ENCODE results near the gene FAM216B.
"Not testable (repeated sequence)": the region's sequence is repeated elsewhere in the genome, so short reads cannot be mapped to it uniquely, and the experiment has no call there.

The FAM216B gene

GRCh38 chr13:42757678-42758420 lies 23.5 kb upstream of the FAM216B start:
- TF ChIP-seq, protein P1, sequence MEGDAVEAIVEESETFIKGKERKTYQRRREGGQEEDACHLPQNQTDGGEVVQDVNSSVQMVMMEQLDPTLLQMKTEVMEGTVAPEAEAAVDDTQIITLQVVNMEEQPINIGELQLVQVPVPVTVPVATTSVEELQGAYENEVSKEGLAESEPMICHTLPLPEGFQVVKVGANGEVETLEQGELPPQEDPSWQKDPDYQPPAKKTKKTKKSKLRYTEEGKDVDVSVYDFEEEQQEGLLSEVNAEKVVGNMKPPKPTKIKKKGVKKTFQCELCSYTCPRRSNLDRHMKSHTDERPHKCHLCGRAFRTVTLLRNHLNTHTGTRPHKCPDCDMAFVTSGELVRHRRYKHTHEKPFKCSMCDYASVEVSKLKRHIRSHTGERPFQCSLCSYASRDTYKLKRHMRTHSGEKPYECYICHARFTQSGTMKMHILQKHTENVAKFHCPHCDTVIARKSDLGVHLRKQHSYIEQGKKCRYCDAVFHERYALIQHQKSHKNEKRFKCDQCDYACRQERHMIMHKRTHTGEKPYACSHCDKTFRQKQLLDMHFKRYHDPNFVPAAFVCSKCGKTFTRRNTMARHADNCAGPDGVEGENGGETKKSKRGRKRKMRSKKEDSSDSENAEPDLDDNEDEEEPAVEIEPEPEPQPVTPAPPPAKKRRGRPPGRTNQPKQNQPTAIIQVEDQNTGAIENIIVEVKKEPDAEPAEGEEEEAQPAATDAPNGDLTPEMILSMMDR (IDR thresholded peaks at IDR 0.05; ENCODE audit: borderline replicate concordance, insufficient read depth, low read depth, low read length) = no peak
- no peak overlapping the region for H3K4me3 ChIP-seq (ENCODE audit: low read depth, low read length)

DNA sequence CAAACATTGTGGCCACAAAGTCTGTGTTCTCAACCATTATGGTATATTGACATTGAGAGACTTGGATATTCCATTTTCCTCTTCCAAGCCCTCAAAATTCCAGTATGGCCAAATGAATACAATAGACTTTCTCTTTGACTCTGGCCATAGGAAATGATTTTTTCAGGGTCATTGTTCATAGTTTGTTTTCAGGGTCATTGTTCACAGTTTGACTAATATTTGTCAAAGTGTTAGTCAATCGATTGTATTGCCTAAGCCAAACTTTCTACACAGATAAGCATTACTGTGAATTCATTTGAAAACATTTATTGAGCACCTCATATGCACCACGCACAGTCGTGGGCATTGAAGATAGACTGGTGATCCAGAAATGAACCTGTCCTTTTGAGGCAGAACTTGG lies 22.9 kb upstream of the FAM216B start:
- H3K4me3 ChIP-seq (ENCODE audit: low read depth, low read length) = no peak overlapping the region
- TF ChIP-seq, protein P1 (IDR thresholded peaks at IDR 0.05; ENCODE audit: borderline replicate concordance, insufficient read depth, low read depth, low read length) = no peak

DNA sequence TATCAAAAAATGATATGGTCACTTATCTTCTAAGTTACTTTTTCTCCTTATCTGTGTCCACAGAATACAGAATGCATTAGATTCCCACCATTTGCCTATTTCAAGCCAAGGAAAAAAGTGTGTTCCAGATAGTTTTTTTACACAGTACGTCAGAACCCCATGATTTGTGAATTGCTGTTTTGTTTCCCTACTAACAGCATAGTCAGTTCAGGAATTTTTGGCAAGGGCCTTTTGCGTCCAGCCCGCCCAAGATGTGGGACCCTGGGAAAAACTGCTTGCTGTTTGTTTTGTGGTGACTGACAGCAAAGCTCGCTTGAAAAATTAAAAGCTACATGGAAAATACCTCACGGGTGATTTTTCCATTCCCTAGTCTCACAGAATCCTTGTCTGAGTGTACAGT lies 20.4 kb upstream of the FAM216B start:
- H3K4me3 ChIP-seq (ENCODE audit: low read depth, low read length) = no peak overlapping the region
- TF ChIP-seq, protein P1 (IDR thresholded peaks at IDR 0.05; ENCODE audit: borderline replicate concordance, insufficient read depth, low read depth, low read length) = no peak

GRCh38 chr13:42762251-42762650 lies 19.1 kb upstream of the FAM216B start:
- H3K4me3 ChIP-seq (ENCODE audit: low read depth, low read length) = no peak overlapping the region
- TF ChIP-seq, protein P1 (IDR thresholded peaks at IDR 0.05; ENCODE audit: borderline replicate concordance, insufficient read depth, low read depth, low read length) = no peak

GRCh38 chr13:42762917-42763316 lies 18.5 kb upstream of the FAM216B start:
- H3K4me3 ChIP-seq (ENCODE audit: low read depth, low read length) = no peak overlapping the region
- TF ChIP-seq, protein P1 (IDR thresholded peaks at IDR 0.05; ENCODE audit: borderline replicate concordance, insufficient read depth, low read depth, low read length) = no peak

DNA sequence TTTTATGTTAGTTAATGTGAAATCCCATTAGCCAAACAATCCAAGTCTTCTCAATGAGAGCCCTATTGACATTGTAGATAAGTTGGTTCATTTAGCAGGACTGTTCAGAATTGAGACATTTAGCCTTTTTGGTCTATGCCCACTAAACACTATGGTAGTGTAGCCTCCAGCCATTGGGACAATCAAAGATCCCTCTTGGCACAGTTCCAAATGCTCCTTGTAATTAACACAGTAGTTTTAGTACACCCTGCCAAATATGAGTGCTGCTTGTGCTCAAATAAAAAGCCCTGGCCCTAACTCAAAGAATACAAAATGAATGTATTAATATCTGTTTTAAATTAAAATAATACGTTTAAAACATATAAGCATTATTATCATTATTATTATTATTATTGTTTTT lies 15.4 kb upstream of the FAM216B start:
- no peak overlapping the region for H3K4me3 ChIP-seq (ENCODE audit: low read depth, low read length)
- TF ChIP-seq, protein P1 (IDR thresholded peaks at IDR 0.05; ENCODE audit: borderline replicate concordance, insufficient read depth, low read depth, low read length) = no peak

- H3K4me3 ChIP-seq (ENCODE audit: low read depth, low read length) = no peak overlapping the region
- TF ChIP-seq, protein P1 (IDR thresholded peaks at IDR 0.05; ENCODE audit: borderline replicate concordance, insufficient read depth, low read depth, low read length) = no peak
Observed at GRCh38 chr13:42769650-42770049, 11.7 kb upstream of the FAM216B start.

GRCh38 chr13:42776558-42776957 lies 4.8 kb upstream of the FAM216B start:
- H3K4me3 ChIP-seq (ENCODE audit: low read depth, low read length) = not testable (repeated sequence)
